Endothelial cell of umbilical vein (primary cell): Measurements from ENCODE around the gene ATG12.

Experiments
- CTCF ChIP-seq, 2 donors: IDR thresholded peaks; 1 replicate in 1 of 2; 2 replicates in 1 of 2; pipeline ENCODE4 v1.5.1; 2011; ENCODE audit warnings: low read length in 2 of 2, mild to moderate bottlenecking in 2 of 2, moderate library complexity in 2 of 2, control low read depth in 1 of 2, inconsistent platforms in 1 of 2, low read depth in 1 of 2; ENCODE audit not compliant: insufficient read depth in 1 of 2; ENCODE audit errors: extremely low read depth in 1 of 2
- EZH2 ChIP-seq: IDR thresholded peaks from 2 replicates; pipeline ENCODE4 v1.6.1; 2012; ENCODE audit warnings: borderline replicate concordance, low read depth, mild to moderate bottlenecking, moderate library complexity, low read length, inconsistent platforms; ENCODE audit not compliant: severe bottlenecking
- GATA2 ChIP-seq: IDR thresholded peaks from 2 replicates; pipeline ENCODE4 v1.7.0; 2011; ENCODE audit warnings: low read depth, mild to moderate bottlenecking, moderate library complexity, mixed read lengths, low read length; ENCODE audit not compliant: insufficient read length, insufficient read depth
- MAX ChIP-seq: IDR thresholded peaks from 2 replicates; pipeline ENCODE4 v1.6.1; 2011; ENCODE audit not compliant: insufficient read depth, insufficient read length
- POLR2A ChIP-seq: IDR thresholded peaks from 2 replicates; pipeline ENCODE4 v1.6.1; 2012; ENCODE audit warnings: low read depth, mild to moderate bottlenecking, control low read depth, low read length
- POLR2AphosphoS5 ChIP-seq: IDR thresholded peaks from 2 replicates; pipeline ENCODE4 v1.6.1; 2012; ENCODE audit warnings: low read depth, mild to moderate bottlenecking, control low read depth, low read length, moderate library complexity; ENCODE audit not compliant: insufficient read depth

- TF ChIP-seq POLR2AphosphoS5 (no peak), CTCF (IDR thresholded peaks at IDR 0.05; ENCODE audit: extremely low read depth in 1 of 2, insufficient read depth in 1 of 2, low read depth in 1 of 2, low read length in 2 of 2) (no peak), POLR2A (no peak), GATA2 (peak; percentile 7), MAX (no peak), EZH2 (no peak)
These were observed 15.7 kb upstream of the ATG12 start for GRCh38 chr5:115857057-115857479.
